SK-N-SH (cell line): ENCODE data around the gene AIF1. TPM values are rescaled to one million over a fixed set of nuclear protein-coding genes. Genes with fewer than 3 reads are reported as not detected.

Source experiments
- CTCF ChIA-PET: fragments of 300-600, 350-600 bp; formaldehyde crosslinking; extraction: SDS; loops from one replicate; lab custom pipeline; 2021; lab: Yijun Ruan, JAX
- POLR2A ChIA-PET: fragments of 350-600 bp; sonication (Branson Sonifier 250); formaldehyde crosslinking; extraction: SDS; loops from one replicate; lab custom pipeline; 2020; ENCODE audit warnings: antibody characterized with exemption, inconsistent platforms; lab: Yijun Ruan, JAX
- DNase-seq: peaks from one replicate; pipeline ENCODE4 v3.0.0; 2012
- H2AFZ ChIP-seq: fragments of 200-600 bp; sonication (generic); 2 replicates; pipeline ENCODE4 v1.8.1; 2016; ENCODE audit warnings: antibody characterized with exemption, mild to moderate bottlenecking, low read depth
- H3F3A ChIP-seq: fragments of 200-600 bp; sonication (generic); replicated peaks from 2 replicates; pipeline ENCODE3; 2016; ENCODE audit warnings: antibody characterized with exemption, mild to moderate bottlenecking; ENCODE audit not compliant: insufficient read depth
- H3K27ac ChIP-seq, 2 experiments: fragments of 200-500 bp in 1 of 2; fragments of 200-600 bp in 1 of 2; sonication (Bioruptor generic) in 1 of 2; sonication (generic), shearing (Covaris generic) in 1 of 2; 2 replicates each; pipeline versions ENCODE4 v1.5.1 to v1.6.1; 2014 to 2016; ENCODE audit warnings: low read depth in 2 of 2, inconsistent platforms in 1 of 2, low read length in 1 of 2, mild to moderate bottlenecking in 1 of 2, mixed read lengths in 1 of 2
- H3K27me3 ChIP-seq: fragments of 200-600 bp; sonication (generic), shearing (Covaris generic); 2 replicates; pipeline ENCODE4 v1.6.1; 2016; ENCODE audit warnings: mixed run types; ENCODE audit not compliant: insufficient read depth
- H3K36me3 ChIP-seq, 2 experiments: fragments of 200-500 bp in 1 of 2; fragments of 200-600 bp in 1 of 2; sonication (Bioruptor generic) in 1 of 2; sonication (generic) in 1 of 2; replicated peaks in 1 of 2; 2 replicates each; pipeline versions ENCODE3 to v1.5.1; 2014 to 2016; ENCODE audit warnings: low read length in 1 of 2, mild to moderate bottlenecking in 1 of 2; ENCODE audit not compliant: insufficient read depth in 2 of 2, control insufficient read depth in 1 of 2
- H3K4me1 ChIP-seq, 2 experiments: fragments of 200-500 bp in 1 of 2; fragments of 200-600 bp in 1 of 2; sonication (Bioruptor generic) in 1 of 2; sonication (generic), shearing (Covaris generic) in 1 of 2; 2 replicates each; pipeline versions ENCODE4 v1.5.1 to v1.6.1; 2014 to 2016; ENCODE audit warnings: low read depth in 1 of 2, low read length in 1 of 2, mixed run types in 1 of 2; ENCODE audit not compliant: insufficient read depth in 2 of 2, control insufficient read depth in 1 of 2
- H3K4me2 ChIP-seq: fragments of 200-600 bp; sonication (generic), shearing (Covaris generic); 2 replicates; pipeline ENCODE4 v1.6.1; 2017; ENCODE audit warnings: mixed run types
- H3K4me3 ChIP-seq, 2 experiments: fragments of 200-500 bp in 1 of 2; fragments of 200-600 bp in 1 of 2; sonication (Bioruptor generic) in 1 of 2; sonication (generic), shearing (Covaris generic) in 1 of 2; 2 replicates each; pipeline versions ENCODE4 v1.5.1 to v1.8.1; 2014 to 2016; ENCODE audit warnings: low read depth in 2 of 2, inconsistent platforms in 1 of 2, low read length in 1 of 2, mild to moderate bottlenecking in 1 of 2, mixed read lengths in 1 of 2, moderate library complexity in 1 of 2
- H3K79me2 ChIP-seq: fragments of 200-600 bp; sonication (generic); 2 replicates; pipeline ENCODE4 v1.8.1; 2017; ENCODE audit warnings: mild to moderate bottlenecking; ENCODE audit not compliant: insufficient read depth
- H3K9ac ChIP-seq: fragments of 200-600 bp; sonication (generic); 2 replicates; pipeline ENCODE4 v1.6.1; 2017; ENCODE audit warnings: mixed run types
- H3K9me2 ChIP-seq: fragments of 200-600 bp; sonication (generic); 2 replicates; pipeline ENCODE4 v1.6.1; 2017; ENCODE audit warnings: mixed run types
- H3K9me3 ChIP-seq: fragments of 200-600 bp; sonication (generic); 2 replicates; pipeline ENCODE4 v1.6.1; 2017; ENCODE audit warnings: mixed run types, mild to moderate bottlenecking, moderate library complexity
- H4K20me1 ChIP-seq: fragments of 200-600 bp; sonication (generic); 2 replicates; pipeline ENCODE4 v1.6.1; 2017; ENCODE audit warnings: mild to moderate bottlenecking, mixed run types; ENCODE audit not compliant: insufficient read depth
- CHD2 ChIP-seq: fragments of 150-350 bp; IDR thresholded peaks from 2 replicates; pipeline ENCODE4 v1.6.1; 2018; ENCODE audit warnings: low read length; ENCODE audit not compliant: partially characterized antibody
- EP300 ChIP-seq, 2 experiments: IDR thresholded peaks; 2 replicates each; pipeline versions ENCODE4 v1.4.0 to v1.6.1; 2012; ENCODE audit warnings: borderline replicate concordance in 1 of 2, low read depth in 1 of 2, low read length in 1 of 2
- FOSL2 ChIP-seq: IDR thresholded peaks from 2 replicates; pipeline ENCODE4 v1.4.0; 2012; ENCODE audit warnings: low read depth, mild to moderate bottlenecking, moderate library complexity, borderline replicate concordance
- FOXJ3 ChIP-seq: sonication (generic); formaldehyde crosslinking; IDR thresholded peaks from 2 replicates; pipeline ENCODE4 v1.5.1; 2020; ENCODE audit warnings: mild to moderate bottlenecking, missing genetic modification reagents
- GABPA ChIP-seq: IDR thresholded peaks from 2 replicates; pipeline ENCODE4 v1.4.0; 2012; ENCODE audit warnings: low read depth, mild to moderate bottlenecking
- JUND ChIP-seq: IDR thresholded peaks from 2 replicates; pipeline ENCODE4 v1.4.0; 2012
- MEF2A ChIP-seq: IDR thresholded peaks from 2 replicates; pipeline ENCODE4 v1.4.0; 2012; ENCODE audit warnings: low read depth, borderline replicate concordance
- MXI1 ChIP-seq: IDR thresholded peaks from 2 replicates; pipeline ENCODE4 v1.6.1; 2012; ENCODE audit warnings: mild to moderate bottlenecking, low read depth, low read length, improper control_type of control experiment
- NFIC ChIP-seq: IDR thresholded peaks from 2 replicates; pipeline ENCODE4 v1.4.0; 2012; ENCODE audit warnings: borderline replicate concordance
- NRF1 ChIP-seq: IDR thresholded peaks from 2 replicates; pipeline ENCODE4 v1.6.1; 2012; ENCODE audit warnings: low read depth, mild to moderate bottlenecking, low read length
- RFX5 ChIP-seq: IDR thresholded peaks from 2 replicates; pipeline ENCODE4 v1.6.1; 2012; ENCODE audit warnings: mild to moderate bottlenecking, improper control_type of control experiment, low read length
- RXRA ChIP-seq: IDR thresholded peaks from 2 replicates; pipeline ENCODE4 v1.4.0; 2012; ENCODE audit warnings: low read depth, mild to moderate bottlenecking, borderline replicate concordance
- SMC3 ChIP-seq: IDR thresholded peaks from 2 replicates; pipeline ENCODE4 v1.6.1; 2012; ENCODE audit warnings: low read depth, low read length, improper control_type of control experiment
- TAF1 ChIP-seq: IDR thresholded peaks from 2 replicates; pipeline ENCODE4 v1.6.1; 2012; ENCODE audit warnings: low read depth, mild to moderate bottlenecking, low read length, moderate library complexity, borderline replicate concordance
- TCF12 ChIP-seq: IDR thresholded peaks from 2 replicates; pipeline ENCODE4 v1.4.0; 2012
- TEAD4 ChIP-seq: IDR thresholded peaks from 2 replicates; pipeline ENCODE4 v1.4.0; 2012; ENCODE audit warnings: mild to moderate bottlenecking, borderline replicate concordance; ENCODE audit not compliant: insufficient read depth
- YY1 ChIP-seq: IDR thresholded peaks from 2 replicates; pipeline ENCODE4 v1.4.0; 2012; ENCODE audit warnings: low read depth, mild to moderate bottlenecking
- WGBS: methylation state at CpG from one replicate; pipeline ENCODE4 v1.1.6; 2017; ENCODE audit warnings: low lambda C conversion rate; 5-methylcytosine and 5-hydroxymethylcytosine counted together
- polyA plus RNA-seq, 3 experiments: library from polyadenylated mRNA; depleted of rRNA; stranded (reverse); fragments of >200 nt; gene quantifications; 2 replicates each; pipeline ENCODE4 v1.2.3, GENCODE V29; 2012
- TF ChIP-seq, protein P1 (sequence below): IDR thresholded peaks from 2 replicates; pipeline ENCODE4 v1.4.0; 2012; ENCODE audit warnings: low read depth, borderline replicate concordance
- TF ChIP-seq, protein P2 (sequence below): IDR thresholded peaks from 2 replicates; pipeline ENCODE4 v1.4.0; 2012; ENCODE audit warnings: low read depth
- TF ChIP-seq, protein P3 (sequence below): fragments of 150-350 bp; IDR thresholded peaks from 2 replicates; pipeline ENCODE4 v1.6.1; 2016; ENCODE audit warnings: mild to moderate bottlenecking, low read depth, low read length
- TF ChIP-seq, protein P4 (sequence below): IDR thresholded peaks from 2 replicates; pipeline ENCODE4 v1.6.1; 2012; ENCODE audit warnings: mild to moderate bottlenecking, low read depth, low read length, moderate library complexity
- TF ChIP-seq, protein P5 (sequence below): fragments of 150-350 bp; IDR thresholded peaks from 2 replicates; pipeline ENCODE4 v1.6.1; 2017; ENCODE audit warnings: antibody characterized with exemption, low read length, low read depth, borderline replicate concordance
- TF ChIP-seq, protein P6 (sequence below): IDR thresholded peaks from 2 replicates; pipeline ENCODE4; 2012

Gene AIF1
- polyA plus RNA-seq, 1 of the 3 experiments (the other 2 are of a cell fraction) = not detected

DNA sequence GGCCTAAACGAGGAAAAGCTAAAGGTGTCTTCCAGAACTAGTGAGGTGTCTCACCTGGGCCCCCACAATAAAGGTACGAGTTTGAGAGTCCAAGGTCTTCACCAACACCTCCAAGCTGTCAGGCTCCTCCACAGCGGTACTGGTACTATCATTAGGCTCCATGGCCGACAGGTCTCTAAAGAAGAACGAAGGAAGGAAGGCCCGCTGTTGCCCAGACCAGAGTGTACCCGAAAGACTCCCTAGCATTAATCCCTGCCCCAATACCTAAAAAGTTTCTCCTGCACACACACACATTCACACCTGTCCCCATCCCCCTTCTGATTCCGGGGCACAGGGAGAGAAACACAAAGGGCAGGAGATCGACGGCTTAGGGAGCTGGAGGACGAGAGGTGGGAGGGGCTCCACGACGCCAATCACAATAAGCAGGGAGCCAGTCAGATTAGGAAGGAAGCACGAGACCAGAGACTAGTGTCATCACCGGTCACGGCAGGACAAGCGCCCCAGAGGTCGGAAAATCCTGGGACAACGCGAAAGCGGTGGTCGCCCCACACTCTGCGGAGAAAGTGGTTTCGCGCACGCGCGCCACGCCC lies 36.7 kb downstream of the AIF1 start:
- Histone ChIP-seq H3K4me2 (peak overlapping the region; percentile 81), H3K27me3 (no peaks in the 10 kb centered on the region), H3K36me3 (peaks cover 29 to 34% of the 10 kb centered on the region in 2 experiments), H2AFZ (peak overlapping the region; percentile 61; the same call in 1 of the 2 replicates), H3K9ac (peak overlapping the region; percentile 94), H3F3A (peaks cover 24% of the 10 kb centered on the region), H4K20me1 (no peaks in the 10 kb centered on the region), H3K9me3 (no peaks in the 10 kb centered on the region), H3K27ac (peak overlapping the region; percentile 96 to 99), H3K4me1 (peaks cover 5 to 6% of the 10 kb centered on the region in 2 experiments; a peak in 3 of 4 replicates), H3K79me2 (peaks cover 70% of the 10 kb centered on the region), H3K9me2 (no peaks in the 10 kb centered on the region), H3K4me3 (peak overlapping the region; percentile 64 to 69)
- ChIA-PET CTCF (interaction anchor here (0.8 to 2.5 kb wide), 5 partner anchors 10 to 106 kb away, joined by 4 to 9 read pairs (median 5); partner anchors contain the start of genes ATP6V1G2, C6orf47, CSNK2B and GPANK1), POLR2A (interaction anchor here (0.7 to 2.8 kb wide), 10 partner anchors 10 to 110 kb away, joined by 3 to 20 read pairs (median 9); partner anchors contain the start of genes C6orf47, CSNK2B, DDX39B and GPANK1)
- WGBS = 3% methylated on average over 24 of the region's 29 CpGs
- peak; percentile 80 for DNase-seq
- no peak for TF ChIP-seq GABPA
- TF ChIP-seq JUND = no peak
- TF ChIP-seq, protein P1, sequence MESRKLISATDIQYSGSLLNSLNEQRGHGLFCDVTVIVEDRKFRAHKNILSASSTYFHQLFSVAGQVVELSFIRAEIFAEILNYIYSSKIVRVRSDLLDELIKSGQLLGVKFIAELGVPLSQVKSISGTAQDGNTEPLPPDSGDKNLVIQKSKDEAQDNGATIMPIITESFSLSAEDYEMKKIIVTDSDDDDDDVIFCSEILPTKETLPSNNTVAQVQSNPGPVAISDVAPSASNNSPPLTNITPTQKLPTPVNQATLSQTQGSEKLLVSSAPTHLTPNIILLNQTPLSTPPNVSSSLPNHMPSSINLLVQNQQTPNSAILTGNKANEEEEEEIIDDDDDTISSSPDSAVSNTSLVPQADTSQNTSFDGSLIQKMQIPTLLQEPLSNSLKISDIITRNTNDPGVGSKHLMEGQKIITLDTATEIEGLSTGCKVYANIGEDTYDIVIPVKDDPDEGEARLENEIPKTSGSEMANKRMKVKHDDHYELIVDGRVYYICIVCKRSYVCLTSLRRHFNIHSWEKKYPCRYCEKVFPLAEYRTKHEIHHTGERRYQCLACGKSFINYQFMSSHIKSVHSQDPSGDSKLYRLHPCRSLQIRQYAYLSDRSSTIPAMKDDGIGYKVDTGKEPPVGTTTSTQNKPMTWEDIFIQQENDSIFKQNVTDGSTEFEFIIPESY = no peak
- TF ChIP-seq NFIC = no peak
- no peak for TF ChIP-seq RFX5
- TF ChIP-seq, protein P2, sequence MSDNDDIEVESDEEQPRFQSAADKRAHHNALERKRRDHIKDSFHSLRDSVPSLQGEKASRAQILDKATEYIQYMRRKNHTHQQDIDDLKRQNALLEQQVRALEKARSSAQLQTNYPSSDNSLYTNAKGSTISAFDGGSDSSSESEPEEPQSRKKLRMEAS = peak; percentile 14; the same call in 1 of the 2 replicates
- TF ChIP-seq, protein P3, sequence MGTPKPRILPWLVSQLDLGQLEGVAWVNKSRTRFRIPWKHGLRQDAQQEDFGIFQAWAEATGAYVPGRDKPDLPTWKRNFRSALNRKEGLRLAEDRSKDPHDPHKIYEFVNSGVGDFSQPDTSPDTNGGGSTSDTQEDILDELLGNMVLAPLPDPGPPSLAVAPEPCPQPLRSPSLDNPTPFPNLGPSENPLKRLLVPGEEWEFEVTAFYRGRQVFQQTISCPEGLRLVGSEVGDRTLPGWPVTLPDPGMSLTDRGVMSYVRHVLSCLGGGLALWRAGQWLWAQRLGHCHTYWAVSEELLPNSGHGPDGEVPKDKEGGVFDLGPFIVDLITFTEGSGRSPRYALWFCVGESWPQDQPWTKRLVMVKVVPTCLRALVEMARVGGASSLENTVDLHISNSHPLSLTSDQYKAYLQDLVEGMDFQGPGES = no peak
- TF ChIP-seq TCF12 = no peak
- no peak for TF ChIP-seq SMC3
- TF ChIP-seq TEAD4 = no peak
- no peak for TF ChIP-seq TAF1
- no peak for TF ChIP-seq CHD2
- TF ChIP-seq, protein P4, sequence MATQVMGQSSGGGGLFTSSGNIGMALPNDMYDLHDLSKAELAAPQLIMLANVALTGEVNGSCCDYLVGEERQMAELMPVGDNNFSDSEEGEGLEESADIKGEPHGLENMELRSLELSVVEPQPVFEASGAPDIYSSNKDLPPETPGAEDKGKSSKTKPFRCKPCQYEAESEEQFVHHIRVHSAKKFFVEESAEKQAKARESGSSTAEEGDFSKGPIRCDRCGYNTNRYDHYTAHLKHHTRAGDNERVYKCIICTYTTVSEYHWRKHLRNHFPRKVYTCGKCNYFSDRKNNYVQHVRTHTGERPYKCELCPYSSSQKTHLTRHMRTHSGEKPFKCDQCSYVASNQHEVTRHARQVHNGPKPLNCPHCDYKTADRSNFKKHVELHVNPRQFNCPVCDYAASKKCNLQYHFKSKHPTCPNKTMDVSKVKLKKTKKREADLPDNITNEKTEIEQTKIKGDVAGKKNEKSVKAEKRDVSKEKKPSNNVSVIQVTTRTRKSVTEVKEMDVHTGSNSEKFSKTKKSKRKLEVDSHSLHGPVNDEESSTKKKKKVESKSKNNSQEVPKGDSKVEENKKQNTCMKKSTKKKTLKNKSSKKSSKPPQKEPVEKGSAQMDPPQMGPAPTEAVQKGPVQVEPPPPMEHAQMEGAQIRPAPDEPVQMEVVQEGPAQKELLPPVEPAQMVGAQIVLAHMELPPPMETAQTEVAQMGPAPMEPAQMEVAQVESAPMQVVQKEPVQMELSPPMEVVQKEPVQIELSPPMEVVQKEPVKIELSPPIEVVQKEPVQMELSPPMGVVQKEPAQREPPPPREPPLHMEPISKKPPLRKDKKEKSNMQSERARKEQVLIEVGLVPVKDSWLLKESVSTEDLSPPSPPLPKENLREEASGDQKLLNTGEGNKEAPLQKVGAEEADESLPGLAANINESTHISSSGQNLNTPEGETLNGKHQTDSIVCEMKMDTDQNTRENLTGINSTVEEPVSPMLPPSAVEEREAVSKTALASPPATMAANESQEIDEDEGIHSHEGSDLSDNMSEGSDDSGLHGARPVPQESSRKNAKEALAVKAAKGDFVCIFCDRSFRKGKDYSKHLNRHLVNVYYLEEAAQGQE = no peak
- TF ChIP-seq MXI1 = peak; percentile 84
- TF ChIP-seq RXRA = no peak
- TF ChIP-seq EP300 (IDR thresholded peaks at IDR 0.05; ENCODE audit: borderline replicate concordance in 1 of 2, low read depth in 1 of 2, low read length in 1 of 2) = no peak
- 0 out of 2 replicates have a peak, but pooled peaks have one; percentile 11 for TF ChIP-seq YY1
- TF ChIP-seq, protein P5, sequence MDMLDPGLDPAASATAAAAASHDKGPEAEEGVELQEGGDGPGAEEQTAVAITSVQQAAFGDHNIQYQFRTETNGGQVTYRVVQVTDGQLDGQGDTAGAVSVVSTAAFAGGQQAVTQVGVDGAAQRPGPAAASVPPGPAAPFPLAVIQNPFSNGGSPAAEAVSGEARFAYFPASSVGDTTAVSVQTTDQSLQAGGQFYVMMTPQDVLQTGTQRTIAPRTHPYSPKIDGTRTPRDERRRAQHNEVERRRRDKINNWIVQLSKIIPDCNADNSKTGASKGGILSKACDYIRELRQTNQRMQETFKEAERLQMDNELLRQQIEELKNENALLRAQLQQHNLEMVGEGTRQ = no peak
- TF ChIP-seq, protein P6, sequence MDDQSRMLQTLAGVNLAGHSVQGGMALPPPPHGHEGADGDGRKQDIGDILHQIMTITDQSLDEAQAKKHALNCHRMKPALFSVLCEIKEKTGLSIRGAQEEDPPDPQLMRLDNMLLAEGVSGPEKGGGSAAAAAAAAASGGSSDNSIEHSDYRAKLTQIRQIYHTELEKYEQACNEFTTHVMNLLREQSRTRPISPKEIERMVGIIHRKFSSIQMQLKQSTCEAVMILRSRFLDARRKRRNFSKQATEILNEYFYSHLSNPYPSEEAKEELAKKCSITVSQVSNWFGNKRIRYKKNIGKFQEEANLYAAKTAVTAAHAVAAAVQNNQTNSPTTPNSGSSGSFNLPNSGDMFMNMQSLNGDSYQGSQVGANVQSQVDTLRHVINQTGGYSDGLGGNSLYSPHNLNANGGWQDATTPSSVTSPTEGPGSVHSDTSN = peak; percentile 72
- TF ChIP-seq NRF1 = peak; percentile 37; the same call in 1 of the 2 replicates
- TF ChIP-seq FOXJ3 (CRISPR knock-in tag) = no peak
- TF ChIP-seq FOSL2 = no peak
- TF ChIP-seq MEF2A = no peak
